Muscle layer of colon (tissue), 2 donors: Measurements from ENCODE around the gene ZNF582.
A peak's percentile ranks its signal among the peaks of the same experiment; 100 is the strongest.

Experiments used
- H3K27ac ChIP-seq: one replicate; pipeline ENCODE4 v1.7.0; 2013; ENCODE audit warnings: low read depth, mild to moderate bottlenecking, low read length, moderate library complexity
- H3K27me3 ChIP-seq, 2 donors: one replicate each; pipeline ENCODE4 v1.7.0; 2013; ENCODE audit warnings: low read length in 2 of 2, mild to moderate bottlenecking in 2 of 2; ENCODE audit not compliant: insufficient read depth in 2 of 2, control insufficient read depth in 1 of 2
- H3K36me3 ChIP-seq: one replicate; pipeline ENCODE4 v1.7.0; 2013; ENCODE audit warnings: mild to moderate bottlenecking, low read length; ENCODE audit not compliant: insufficient read depth
- H3K4me1 ChIP-seq: one replicate; pipeline ENCODE4 v1.7.0; 2013; ENCODE audit warnings: mild to moderate bottlenecking, low read length; ENCODE audit not compliant: insufficient read depth
- H3K4me3 ChIP-seq, 2 donors: one replicate each; pipeline ENCODE4 v1.7.0; 2013; ENCODE audit warnings: low read length in 2 of 2, low read depth in 1 of 2, mild to moderate bottlenecking in 1 of 2, moderate library complexity in 1 of 2
- H3K9ac ChIP-seq: one replicate; pipeline ENCODE4 v1.7.0; 2013; ENCODE audit warnings: low read length
- H3K9me3 ChIP-seq: one replicate; pipeline ENCODE4 v1.7.0; 2013; ENCODE audit warnings: mild to moderate bottlenecking, low read length
- donor health status: abdominal sarcoma.
- donor health status: Adenocarcinoma of cecum.

The ZNF582 gene

GRCh38 chr19:56383826-56384605 is 9.3 kb downstream of the ZNF582 start:
- H3K9me3 ChIP-seq, result peaks cover 9% of the 10 kb centered on the region
- no peak overlapping the region for H3K27ac ChIP-seq
- no peak overlapping the region for H3K9ac ChIP-seq
- peak overlapping the region in 1 of 2 donors; percentile 3 for H3K4me3 ChIP-seq
- H3K27me3 ChIP-seq, result no peaks in the 10 kb centered on the region
- H3K36me3 ChIP-seq, result peaks cover 17% of the 10 kb centered on the region
- no peaks in the 10 kb centered on the region for H3K4me1 ChIP-seq

GRCh38 chr19:56377105-56377924 is 16.0 kb downstream of the ZNF582 start:
- Histone ChIP-seq H3K4me1 (no peaks in the 10 kb centered on the region), H3K27ac (no peak overlapping the region), H3K4me3 (no peak overlapping the region), H3K9ac (no peak overlapping the region), H3K27me3 (no peaks in the 10 kb centered on the region), H3K36me3 (peaks cover 58% of the 10 kb centered on the region), H3K9me3 (peaks cover 43% of the 10 kb centered on the region)

DNA sequence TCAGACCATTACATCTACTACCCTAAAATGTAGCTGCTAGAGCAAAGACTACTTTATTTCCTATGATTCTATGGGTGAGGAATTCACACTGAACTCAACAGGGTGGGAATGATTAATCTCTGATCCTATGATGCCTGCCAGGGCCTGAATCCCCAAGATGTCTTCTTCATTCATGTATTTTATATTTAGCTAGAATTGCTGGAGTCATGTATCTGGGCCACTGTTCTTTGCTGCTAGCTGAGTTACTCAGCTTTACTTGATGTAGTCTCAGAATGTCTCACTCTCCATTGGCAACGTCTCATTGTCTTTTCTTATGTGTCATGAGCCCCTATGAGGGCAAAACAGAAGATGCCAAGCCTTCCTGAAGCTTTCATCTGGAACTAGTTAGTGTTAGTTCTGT is 21.1 kb downstream of the ZNF582 start:
- Histone ChIP-seq H3K9ac (no peak overlapping the region), H3K9me3 (peaks cover 38% of the 10 kb centered on the region), H3K4me1 (peaks cover 10% of the 10 kb centered on the region), H3K36me3 (peaks cover 75% of the 10 kb centered on the region), H3K4me3 (no peak overlapping the region), H3K27me3 (no peaks in the 10 kb centered on the region), H3K27ac (no peak overlapping the region)

DNA sequence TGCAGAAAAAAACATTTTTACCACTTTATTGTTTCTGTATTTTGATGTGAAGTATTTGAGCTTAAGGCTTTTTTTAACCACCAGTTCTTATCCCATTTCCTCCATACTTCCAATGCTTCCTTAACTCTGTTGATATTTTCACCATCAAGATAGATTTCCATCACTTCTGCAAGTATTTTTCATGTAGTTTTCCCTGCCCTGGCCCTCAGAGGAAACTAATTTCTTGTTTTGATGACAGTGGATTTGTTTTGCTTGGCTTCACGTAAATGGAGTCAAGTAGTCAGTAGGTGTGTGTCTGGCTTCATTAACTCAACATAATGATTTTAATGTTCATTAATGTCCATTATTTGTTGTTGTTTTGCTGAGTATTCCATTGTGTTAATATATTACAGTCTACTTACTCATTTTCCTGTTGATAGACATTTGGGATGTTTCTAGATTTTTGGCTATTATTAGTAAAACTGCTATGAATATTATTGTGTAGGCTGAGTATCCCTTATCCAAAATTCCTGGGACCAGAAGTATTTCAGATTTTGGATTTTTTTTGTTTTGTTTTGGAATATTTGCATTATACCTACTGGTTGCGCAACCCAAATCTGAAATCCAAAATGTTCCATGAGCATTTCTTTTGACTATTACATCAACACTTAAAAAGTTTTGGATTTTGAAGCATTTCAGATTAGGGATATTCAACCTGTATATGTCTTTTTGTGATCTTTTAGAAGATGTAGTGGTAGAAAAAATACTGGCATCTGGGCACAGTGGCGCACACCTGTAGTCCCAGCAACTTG is 23.3 kb downstream of the ZNF582 start:
- Histone ChIP-seq H3K9me3 (peaks cover 21% of the 10 kb centered on the region), H3K27me3 (no peaks in the 10 kb centered on the region), H3K9ac (no peak overlapping the region), H3K27ac (no peak overlapping the region), H3K36me3 (peaks cover 53% of the 10 kb centered on the region), H3K4me1 (peaks cover 10% of the 10 kb centered on the region), H3K4me3 (no peak overlapping the region)

GRCh38 chr19:56367829-56368711 is 25.3 kb downstream of the ZNF582 start:
- H3K27me3 ChIP-seq, result no peaks in the 10 kb centered on the region
- peak overlapping the region; percentile 81 for H3K27ac ChIP-seq
- H3K9me3 ChIP-seq, result peaks cover 8% of the 10 kb centered on the region
- peak overlapping the region; percentile 55 for H3K9ac ChIP-seq
- peak overlapping the region; percentile 47 to 63 for H3K4me3 ChIP-seq
- H3K36me3 ChIP-seq, result peaks cover 33% of the 10 kb centered on the region
- peaks cover 10% of the 10 kb centered on the region for H3K4me1 ChIP-seq

GRCh38 chr19:56360841-56361240 is 32.5 kb downstream of the ZNF582 start:
- no peak overlapping the region for H3K4me3 ChIP-seq
- H3K36me3 ChIP-seq, result no peaks in the 10 kb centered on the region
- no peaks in the 10 kb centered on the region for H3K9me3 ChIP-seq
- no peaks in the 10 kb centered on the region for H3K27me3 ChIP-seq
- no peak overlapping the region for H3K27ac ChIP-seq
- H3K9ac ChIP-seq, result no peak overlapping the region
- no peaks in the 10 kb centered on the region for H3K4me1 ChIP-seq

- Histone ChIP-seq H3K36me3 (no peaks in the 10 kb centered on the region), H3K27ac (no peak overlapping the region), H3K27me3 (no peaks in the 10 kb centered on the region), H3K9me3 (no peaks in the 10 kb centered on the region), H3K4me3 (no peak overlapping the region), H3K4me1 (no peaks in the 10 kb centered on the region), H3K9ac (no peak overlapping the region)
Measured at GRCh38 chr19:56356944-56357343, 36.4 kb downstream of the ZNF582 start.

DNA sequence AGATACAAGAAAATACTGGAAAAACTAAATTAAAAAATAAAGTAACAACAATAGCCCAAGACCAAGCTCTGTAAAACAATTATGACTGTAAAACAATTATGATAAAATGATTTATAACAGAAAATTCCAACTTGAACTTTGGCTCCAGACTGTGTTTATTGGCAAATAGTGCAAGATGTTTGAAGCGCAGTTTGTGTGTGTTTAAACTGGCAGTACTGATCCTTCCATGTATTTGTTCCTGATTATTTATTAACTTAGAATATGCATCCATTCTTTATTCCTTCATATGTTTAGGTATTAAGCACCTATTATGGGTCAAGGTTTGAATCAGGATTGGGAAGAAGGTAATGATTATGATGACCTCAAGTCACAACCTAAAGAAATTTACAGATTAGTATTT is 37.8 kb downstream of the ZNF582 start:
- Histone ChIP-seq H3K27me3 (no peaks in the 10 kb centered on the region), H3K4me3 (no peak overlapping the region), H3K36me3 (no peaks in the 10 kb centered on the region), H3K27ac (no peak overlapping the region), H3K9ac (no peak overlapping the region), H3K9me3 (no peaks in the 10 kb centered on the region), H3K4me1 (no peaks in the 10 kb centered on the region)

GRCh38 chr19:56351208-56351607 is 42.1 kb downstream of the ZNF582 start:
- no peaks in the 10 kb centered on the region for H3K36me3 ChIP-seq
- H3K9ac ChIP-seq, result no peak overlapping the region

GRCh38 chr19:56350416-56351045 is 42.8 kb downstream of the ZNF582 start:
- Histone ChIP-seq H3K9me3 (no peaks in the 10 kb centered on the region), H3K4me3 (no peak overlapping the region), H3K27me3 (no peaks in the 10 kb centered on the region), H3K36me3 (no peaks in the 10 kb centered on the region), H3K9ac (no peak overlapping the region), H3K4me1 (peaks cover 4% of the 10 kb centered on the region), H3K27ac (no peak overlapping the region)

More at GRCh38 chr19:56351208-56351607, 42.1 kb downstream of the ZNF582 start:
- H3K27me3 ChIP-seq, result no peaks in the 10 kb centered on the region
- no peak overlapping the region for H3K4me3 ChIP-seq
- H3K9me3 ChIP-seq, result no peaks in the 10 kb centered on the region
- peaks cover 4% of the 10 kb centered on the region for H3K4me1 ChIP-seq
- no peak overlapping the region for H3K27ac ChIP-seq
